Astrocyte of the cerebellum (primary cell): ENCODE measurements around the gene DIPK1A.

Source experiments
- DNase-seq: peaks from one replicate; pipeline ENCODE4 v3.0.0-alpha.2; 2011; ENCODE audit warnings: low read depth
- H3K4me3 ChIP-seq: 2 replicates; pipeline ENCODE4 v1.5.1; 2011; ENCODE audit warnings: mild to moderate bottlenecking, low read depth, low read length, moderate library complexity
- in situ Hi-C: cut with HindIII; loops from 2 replicates; pipeline ENCODE4 v1.10.0; 2017; ENCODE audit warnings: low sequenced_read_pairs
- TF ChIP-seq, protein P1 (sequence below): IDR thresholded peaks from 2 replicates; pipeline ENCODE4 v1.5.1; 2012; ENCODE audit warnings: low read length, low read depth, moderate library complexity, mild to moderate bottlenecking; ENCODE audit errors: missing control alignments

DIPK1A gene

DNA sequence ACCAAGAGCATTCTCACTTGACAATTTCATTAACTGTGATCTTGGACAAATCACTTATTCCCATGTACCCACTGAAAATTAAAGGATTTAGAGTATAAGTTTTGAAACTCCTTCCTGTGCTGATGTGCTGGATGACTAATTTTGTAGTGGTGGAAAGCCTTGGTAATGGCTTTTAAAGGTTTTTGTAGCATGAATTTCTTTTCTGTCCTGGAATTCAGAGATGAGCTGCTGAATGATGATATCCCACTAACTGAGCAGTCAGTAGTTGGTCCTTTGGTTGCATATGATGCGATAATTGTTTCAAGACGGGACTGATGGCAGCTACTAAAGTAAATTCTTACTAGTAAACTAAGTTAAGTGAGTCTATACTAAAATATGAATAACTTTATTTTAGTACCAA, 124.2 kb downstream of the DIPK1A start:
- in situ Hi-C loops: no loop called here
- no peak for DNase-seq
- TF ChIP-seq, protein P1, sequence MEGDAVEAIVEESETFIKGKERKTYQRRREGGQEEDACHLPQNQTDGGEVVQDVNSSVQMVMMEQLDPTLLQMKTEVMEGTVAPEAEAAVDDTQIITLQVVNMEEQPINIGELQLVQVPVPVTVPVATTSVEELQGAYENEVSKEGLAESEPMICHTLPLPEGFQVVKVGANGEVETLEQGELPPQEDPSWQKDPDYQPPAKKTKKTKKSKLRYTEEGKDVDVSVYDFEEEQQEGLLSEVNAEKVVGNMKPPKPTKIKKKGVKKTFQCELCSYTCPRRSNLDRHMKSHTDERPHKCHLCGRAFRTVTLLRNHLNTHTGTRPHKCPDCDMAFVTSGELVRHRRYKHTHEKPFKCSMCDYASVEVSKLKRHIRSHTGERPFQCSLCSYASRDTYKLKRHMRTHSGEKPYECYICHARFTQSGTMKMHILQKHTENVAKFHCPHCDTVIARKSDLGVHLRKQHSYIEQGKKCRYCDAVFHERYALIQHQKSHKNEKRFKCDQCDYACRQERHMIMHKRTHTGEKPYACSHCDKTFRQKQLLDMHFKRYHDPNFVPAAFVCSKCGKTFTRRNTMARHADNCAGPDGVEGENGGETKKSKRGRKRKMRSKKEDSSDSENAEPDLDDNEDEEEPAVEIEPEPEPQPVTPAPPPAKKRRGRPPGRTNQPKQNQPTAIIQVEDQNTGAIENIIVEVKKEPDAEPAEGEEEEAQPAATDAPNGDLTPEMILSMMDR: no peak
- H3K4me3 ChIP-seq: no peak overlapping the region

DNA sequence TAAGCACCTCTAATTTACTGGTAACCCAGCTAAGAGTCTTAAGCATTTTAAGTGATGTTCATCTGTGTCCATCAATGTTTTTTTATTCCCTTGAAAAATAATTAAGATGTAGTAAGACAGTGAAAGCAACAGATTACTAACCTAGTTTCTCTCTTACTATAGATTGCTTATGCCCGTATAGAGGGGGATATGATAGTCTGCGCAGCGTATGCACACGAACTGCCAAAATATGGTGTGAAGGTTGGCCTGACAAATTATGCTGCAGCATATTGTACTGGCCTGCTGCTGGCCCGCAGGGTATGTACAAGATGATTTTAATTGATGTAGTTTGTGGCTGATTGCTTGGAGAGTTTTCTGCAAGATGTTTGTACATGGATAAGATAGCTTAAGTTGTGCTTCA, 126.6 kb downstream of the DIPK1A start:
- H3K4me3 ChIP-seq: no peak overlapping the region
- in situ Hi-C loops: no loop called here
- TF ChIP-seq, protein P1: no peak

DNA sequence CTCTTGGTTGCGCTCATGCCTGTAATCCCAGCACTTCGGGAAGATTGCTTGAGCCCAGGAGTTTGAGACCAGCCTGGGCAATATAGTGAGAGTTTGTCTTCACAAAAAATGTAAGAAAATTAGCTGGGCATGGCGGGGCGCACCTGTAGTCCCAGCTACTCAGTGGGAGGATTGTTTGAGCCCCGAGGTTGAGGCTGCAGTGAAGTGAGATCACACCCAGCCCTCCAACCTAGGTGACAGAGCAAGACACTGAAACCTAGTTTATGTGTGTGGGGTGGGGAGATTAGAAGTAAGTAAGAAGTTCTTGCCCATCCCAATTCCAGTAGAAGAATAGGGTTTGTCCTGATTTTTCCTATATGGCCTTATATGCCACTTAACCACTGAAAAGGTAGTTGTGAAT, 127.4 kb downstream of the DIPK1A start:
- DNase-seq: no peak
- in situ Hi-C loops: no loop called here
- TF ChIP-seq, protein P1: no peak
- peak overlapping the region; percentile 99 for H3K4me3 ChIP-seq

More for the DNA sequence above, 126.6 kb downstream of the DIPK1A start:
- DNase-seq: no peak

DNA sequence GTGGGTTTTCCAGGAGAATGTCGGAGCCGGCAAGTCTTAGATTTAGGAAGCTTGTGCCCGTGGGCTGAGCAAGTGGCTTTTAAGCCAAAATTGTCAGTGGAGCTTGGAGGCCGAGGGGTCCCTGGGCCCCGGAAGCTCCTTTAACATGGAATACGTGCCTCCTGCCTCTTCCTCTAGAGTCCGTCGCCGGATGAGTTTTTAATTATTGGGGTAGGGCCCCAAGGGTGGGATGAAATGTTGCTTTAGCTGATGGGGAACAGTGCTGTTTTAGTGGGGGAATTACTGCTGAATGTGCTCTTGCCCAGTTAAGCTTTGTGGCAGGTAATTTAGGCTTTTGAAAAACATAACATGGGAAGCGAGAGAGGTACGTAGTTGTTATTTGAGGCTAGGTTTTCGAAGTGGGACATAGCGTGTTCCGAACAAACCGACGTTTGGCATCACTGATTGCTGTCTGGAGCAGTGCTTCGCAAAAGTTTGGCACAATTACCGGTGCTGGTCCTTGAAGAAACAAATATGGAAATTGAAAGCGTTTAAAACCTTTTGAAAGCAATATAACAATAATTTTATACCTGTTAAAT, 128.6 kb downstream of the DIPK1A start:
- no peak for DNase-seq
- in situ Hi-C loops: no loop called here
- peak overlapping the region; percentile 99 for H3K4me3 ChIP-seq
- TF ChIP-seq, protein P1: no peak

DNA sequence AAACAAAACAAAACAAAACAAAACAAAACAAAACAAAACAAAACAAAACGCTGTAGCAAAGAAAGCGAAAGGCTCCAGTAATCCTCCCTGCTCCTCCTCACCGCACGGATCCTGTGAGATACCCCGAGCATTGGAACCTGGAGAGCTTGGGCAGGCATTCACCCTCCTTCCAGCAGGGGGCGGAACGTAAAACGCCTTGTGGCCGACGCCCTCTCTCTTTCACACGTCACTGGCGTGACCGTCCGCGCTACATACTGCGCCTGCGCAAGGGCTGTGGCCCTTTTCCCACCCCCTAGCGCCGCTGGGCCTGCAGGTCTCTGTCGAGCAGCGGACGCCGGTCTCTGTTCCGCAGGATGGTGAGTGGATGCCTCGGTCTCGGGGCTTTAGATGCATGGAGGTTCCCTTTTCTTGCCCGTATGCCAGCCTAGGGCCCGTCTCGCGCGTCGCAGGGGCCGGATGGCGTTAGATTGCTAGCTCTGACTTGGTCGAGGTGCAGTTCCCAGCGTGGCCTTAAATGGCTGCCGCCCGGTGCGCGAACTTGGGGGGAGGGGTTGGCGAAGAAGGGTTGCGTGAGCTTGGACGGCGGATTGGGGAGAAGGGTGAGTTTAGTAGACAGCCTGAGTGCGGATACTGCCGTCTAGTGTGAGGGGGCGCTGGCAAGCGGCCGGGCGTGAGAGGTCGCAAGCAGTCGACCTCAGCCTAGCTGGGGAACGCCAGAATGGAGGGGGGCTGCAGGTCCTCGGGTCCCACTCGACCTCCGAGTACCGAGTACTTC, 129.3 kb downstream of the DIPK1A start, which contains the start of gene RPL5:
Gene RPL5, plus strand, starts transcription at position 279 of the 775 bp plus-strand sequence. Its CDS starts 75 bp downstream, at position 354.
- TF ChIP-seq, protein P1: peak; percentile 97
- in situ Hi-C loops: no loop called here
- peak within 1 kb of the TSS; percentile 99 for H3K4me3 ChIP-seq
- peak; percentile 93 for DNase-seq

DNA sequence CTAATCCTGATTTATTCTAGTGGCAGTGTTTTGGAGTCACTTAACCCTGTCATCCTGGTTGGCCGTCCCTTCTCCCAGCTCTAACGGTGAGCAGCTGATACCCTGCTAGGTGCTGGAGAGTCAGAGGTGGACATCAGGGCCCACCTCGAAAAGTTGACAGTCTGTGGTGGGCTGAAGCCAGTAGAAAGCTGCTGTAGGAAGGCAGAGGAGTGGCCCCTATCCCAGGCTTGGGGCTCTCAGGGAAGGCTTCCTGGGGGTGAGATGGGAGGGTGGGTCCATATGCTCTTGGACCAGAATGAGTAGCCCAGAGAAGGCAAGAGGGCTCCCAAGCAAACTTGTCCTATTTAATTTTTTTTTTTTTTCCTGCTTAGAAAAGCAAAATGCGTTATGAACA, 129.9 kb downstream of the DIPK1A start:
- in situ Hi-C loops: no loop called here
- no peak overlapping the region for H3K4me3 ChIP-seq
- no peak for DNase-seq
- TF ChIP-seq, protein P1: no peak
